ENCODE results near the gene DNAJA3.

DNAJA3 gene

DNA sequence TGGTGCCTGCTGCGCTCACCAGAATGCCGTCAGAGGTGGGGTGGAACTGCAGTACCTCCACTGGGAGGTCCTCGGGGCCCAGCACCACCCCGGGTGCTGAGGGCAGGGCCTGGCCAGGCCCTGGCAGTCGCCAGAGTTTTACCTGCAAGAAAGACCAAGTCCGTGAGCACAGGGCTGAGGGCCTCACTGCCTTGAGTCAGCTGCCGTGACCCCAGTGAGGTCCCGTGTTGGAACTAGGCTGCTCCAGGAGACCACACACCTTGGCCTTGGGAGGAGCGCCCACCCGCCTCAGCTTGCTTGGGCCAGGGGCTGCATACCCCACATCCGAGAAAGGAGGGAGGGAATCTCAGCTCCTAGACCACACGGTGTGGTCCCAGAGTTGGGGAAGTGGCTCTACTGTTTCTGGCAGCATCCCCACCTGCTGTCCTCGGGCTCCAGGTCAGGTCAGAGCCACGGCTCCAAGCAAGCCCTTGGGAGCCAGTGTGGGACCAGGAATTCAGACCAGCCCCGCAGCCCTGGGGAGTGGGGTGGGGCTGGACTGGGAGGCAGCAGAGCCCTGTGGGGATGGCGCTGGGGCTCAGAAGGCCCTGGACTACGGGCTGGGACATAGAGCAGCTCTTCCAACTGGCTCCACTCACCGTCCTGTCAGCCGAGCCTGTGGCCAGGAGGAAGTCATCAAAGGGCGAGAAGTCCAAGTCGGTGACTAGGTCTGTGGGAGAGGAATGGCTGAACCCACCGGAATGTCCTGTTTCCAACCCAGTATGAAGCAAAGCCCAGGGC is 17.9 kb upstream of the DNAJA3 start:
- no peak for DNase-seq

DNA sequence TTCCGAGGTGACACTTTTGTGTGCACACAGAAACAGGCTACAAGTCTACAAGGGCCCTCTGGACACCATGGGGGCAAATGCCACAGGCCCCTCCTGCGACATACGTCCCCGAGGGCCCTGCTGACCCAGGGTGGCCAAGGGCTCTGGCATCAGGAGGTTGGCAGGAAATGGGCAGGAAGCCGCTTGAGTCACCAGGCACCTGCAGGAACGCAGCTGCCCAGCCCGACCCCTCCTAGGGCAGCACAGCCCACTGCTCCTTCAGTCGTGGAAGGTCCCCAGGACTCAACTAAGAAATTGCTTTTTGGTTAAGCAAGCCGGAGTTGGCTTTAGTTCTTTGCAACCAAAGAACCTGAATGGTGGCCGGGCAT is 17.4 kb upstream of the DNAJA3 start:
- DNase-seq: no peak

DNA sequence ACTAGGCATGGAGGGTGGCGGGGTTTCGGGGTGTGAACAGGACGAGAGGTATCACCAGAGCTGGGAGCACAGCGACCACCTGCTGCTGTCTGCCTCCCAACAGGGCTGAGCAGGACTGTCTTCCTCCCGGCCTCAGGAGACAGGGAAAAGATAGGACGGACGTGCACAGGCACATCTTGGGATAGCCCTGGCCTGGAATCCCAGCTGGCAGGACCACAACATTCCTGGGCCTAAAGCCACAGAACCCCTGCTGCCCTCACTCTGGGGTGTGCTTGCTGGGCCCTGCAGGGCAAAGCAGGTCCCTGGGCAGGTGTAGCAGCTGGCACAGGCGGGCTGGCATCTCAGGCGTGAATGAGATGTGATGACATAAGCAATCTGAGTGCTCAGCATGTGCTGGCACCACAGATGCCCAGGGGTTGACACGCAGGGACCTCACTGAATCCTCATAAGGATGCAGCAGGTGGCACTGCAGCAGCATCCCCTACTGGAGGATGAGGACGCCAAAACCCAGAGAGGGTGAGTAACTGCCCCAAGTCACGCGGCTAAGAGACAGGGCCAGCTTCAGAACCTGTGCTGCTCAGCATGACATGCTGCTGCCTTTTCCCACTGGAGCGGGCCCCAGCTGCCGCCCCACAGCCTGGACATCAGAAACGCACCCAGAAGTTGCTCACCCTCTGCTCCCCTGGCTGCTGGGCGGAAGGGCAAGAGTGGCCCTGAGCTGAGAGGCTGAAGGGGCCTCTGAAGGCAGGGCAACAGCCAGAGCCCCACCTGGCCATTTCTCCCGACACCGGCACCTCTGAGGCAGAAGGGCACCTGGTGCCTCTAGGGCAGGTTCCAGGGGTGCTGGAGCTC is 16.4 kb upstream of the DNAJA3 start:
- no peak for DNase-seq

DNA sequence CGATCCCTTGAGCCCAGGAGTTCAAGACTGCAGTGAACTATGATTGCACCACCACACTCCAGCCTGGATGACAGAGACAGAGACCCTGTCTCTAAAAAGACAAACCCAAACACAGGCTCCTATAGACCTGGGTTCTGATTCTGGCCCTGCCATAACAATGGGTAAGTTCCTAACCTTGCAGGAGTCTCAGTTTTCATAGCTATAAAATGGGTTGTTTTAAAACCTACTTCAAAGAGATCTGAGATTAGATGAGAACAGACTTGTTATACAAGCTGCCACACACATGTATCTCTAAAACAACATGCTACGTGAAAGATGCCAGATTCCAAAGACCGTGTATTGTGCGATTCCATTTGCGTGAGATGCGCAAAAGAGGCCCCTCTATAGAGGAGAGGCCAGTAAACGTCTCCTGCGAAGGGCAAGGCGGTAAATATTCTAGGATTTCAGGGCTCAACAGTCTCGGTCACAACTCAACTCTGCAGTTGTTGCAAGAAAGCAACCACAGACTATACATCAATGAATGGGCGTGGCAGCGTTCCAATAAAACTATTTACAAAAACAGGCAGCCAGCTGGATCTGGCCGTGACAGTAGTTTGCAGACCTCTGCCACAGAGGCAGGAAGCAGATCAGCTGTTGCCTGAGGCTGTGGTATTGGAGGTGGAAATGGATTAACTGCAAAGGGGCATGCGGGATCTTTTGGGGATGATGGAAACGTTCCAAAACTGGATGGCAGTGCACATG is 15.2 kb upstream of the DNAJA3 start:
- DNase-seq: peak; percentile 69

DNA sequence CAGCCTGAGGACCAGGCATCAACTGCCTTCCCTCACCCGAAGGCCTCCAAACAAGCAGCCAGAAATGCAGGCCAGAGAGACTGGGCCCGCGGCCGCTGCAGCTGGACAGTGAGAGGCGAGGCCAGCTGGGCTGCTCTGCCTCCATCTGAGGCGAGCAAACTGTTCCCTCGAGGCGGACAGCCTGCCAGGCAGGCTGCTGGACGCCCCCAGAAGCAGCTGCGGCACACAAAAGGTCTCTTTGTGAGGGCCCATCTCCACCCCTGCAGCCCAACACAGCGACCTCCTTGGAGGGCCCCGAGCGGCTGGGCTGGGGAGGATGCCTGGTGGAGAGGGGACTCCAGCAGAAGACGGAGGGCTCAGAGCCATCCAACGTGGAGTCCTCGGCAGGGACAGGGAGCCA is 14.0 kb upstream of the DNAJA3 start:
- peak; percentile 64 for DNase-seq

DNA sequence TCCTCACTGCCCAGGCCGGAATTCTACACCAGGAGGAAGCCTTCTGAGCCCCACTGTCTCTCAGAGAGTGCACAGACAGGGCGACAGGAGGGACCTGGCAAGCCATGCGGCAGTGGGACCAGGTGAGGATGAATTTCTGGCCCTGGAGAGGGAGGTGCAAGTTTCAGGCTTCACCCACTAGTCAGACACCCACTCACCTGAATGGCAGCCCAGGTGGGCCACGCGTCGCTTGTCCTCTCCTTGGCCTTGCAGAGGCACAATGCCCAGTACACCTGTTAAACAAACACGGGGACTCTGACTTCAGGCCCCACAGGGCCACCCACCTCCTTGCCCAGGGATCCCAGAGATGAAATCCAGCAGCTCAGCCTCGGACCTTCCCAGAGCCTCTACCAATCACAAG is 13.5 kb upstream of the DNAJA3 start:
- no peak for DNase-seq

DNA sequence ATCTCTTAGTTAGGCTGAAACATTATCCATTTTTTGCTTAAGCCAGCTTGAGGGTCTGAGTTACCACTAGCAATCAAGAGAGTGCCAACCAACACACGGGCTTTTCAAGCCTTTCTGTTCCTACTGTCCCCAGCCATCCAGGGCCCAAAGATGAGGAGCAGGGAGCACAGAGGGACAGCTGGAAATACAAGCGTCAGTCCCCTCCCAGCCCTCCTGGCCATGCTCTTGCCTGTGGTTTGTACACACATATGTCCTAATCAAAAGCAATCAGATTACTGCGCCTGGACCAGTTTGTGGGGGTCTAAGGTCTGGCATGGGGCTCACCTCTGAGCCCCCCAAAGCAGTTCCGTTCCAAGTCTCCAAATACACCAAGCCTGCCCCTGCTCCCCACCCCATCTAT is 12.8 kb upstream of the DNAJA3 start:
- DNase-seq: no peak

DNA sequence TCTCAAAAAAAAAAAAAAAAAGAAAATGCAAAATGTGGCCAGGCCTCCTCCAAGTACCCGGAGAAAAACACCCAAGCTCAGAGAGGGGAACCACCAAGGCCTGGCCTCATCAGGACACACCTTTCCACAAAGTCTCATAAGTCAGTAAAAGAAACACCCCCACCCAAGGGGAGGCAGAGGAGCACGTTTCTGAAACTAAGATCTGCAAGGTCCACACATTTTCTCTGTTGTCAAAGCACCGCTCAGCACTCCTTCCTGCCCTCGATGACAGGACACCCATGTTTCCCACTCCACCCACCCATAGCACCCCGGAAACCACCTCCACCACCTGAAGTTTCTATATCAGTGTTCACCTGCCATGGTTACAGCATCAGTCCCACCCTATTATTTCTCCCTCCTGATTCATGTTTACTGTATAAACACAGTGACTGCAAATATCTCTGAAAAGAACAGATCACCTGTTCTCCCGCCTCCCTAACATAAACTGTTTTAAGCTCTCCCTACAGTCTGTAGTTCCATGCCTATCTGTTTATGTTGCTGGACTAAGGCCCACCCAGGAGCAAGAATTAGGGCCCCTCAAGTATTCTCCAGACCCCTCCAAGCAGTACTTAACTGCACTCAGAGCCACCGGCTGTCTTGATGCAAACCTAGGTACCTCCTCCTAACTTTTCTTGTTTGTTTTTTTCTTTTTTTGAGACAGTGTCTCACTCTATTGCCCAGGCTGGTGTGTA is 11.3 kb upstream of the DNAJA3 start:
- DNase-seq: no peak

DNA sequence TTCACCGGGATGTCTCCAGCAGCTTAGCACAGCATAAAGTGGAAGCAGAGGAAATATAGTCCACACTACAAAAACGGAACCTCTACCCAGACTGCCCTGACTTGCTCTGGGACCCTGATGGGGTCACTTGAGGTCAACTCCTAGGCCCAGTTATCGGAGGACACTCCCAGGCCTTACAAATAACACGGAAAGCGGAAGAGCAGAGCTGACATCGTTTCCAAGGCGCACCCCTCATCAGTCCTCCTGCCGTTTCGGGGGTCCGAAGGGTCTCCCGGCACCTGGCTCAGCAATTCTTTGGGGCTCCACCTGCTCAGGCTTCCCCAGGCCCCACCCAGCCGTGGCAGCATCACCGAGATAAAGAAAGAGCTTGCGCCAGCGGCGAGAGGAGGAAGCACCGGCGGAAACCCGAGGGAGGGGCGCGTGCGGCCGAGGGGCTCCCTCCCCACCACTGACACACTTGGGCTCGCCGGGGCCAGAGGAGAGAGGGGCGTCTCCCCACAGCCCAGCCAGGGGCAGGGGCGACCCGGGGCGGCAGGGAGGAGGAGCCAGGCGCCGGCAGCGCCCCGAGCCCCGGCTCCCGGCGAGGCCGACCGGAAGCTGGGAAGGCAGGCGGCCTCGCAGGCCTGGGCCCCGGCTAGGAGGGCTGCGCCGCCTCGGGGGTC is 10.0 kb upstream of the DNAJA3 start:
- peak; percentile 60 for DNase-seq

DNA sequence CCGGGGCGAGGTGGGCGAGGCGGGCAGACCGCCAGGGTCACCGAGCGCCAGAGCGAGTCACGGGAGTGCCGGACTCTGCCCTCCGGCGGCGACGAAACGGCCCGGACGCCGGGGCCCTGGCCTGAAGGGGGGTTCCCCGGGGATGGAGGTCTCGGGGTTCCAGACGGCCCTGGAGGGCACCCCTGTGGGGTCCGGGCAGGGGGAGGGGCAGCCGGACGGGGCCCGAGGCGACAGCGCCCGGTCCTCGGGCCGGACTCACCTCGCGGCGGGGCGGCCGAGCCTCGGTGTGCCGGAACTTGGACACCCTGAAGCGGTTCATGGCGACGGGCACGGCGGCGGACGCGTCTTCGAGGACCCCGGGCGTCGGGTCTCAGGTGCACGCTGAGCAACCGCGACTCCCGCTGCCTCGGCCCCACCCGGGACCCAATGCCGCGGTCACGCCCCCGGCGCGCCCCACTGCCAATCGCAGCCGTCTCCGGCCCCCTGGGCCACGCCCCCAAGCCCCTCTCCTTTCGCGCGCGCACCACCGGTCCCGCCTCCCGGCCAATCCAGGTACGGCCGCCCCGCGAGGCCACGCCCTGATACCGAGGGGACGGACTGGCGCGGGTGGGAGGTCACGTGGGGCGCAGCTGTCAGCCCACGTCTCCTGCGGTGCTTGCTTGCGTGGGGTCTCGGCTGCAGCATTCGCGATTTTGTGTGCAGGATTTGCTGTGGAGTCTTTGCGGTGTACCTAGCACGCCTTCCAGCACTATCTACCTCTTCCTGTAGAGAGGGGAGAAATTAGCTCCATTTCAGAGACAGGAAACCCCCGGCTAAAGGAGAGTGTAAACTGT is 9.3 kb upstream of the DNAJA3 start, which contains the start of gene CORO7:
Gene CORO7, minus strand, starts transcription at position 397 of the 833 bp plus-strand sequence. Its CDS starts 78 bp downstream, at position 319.
- DNase-seq: peak; percentile 96

DNA sequence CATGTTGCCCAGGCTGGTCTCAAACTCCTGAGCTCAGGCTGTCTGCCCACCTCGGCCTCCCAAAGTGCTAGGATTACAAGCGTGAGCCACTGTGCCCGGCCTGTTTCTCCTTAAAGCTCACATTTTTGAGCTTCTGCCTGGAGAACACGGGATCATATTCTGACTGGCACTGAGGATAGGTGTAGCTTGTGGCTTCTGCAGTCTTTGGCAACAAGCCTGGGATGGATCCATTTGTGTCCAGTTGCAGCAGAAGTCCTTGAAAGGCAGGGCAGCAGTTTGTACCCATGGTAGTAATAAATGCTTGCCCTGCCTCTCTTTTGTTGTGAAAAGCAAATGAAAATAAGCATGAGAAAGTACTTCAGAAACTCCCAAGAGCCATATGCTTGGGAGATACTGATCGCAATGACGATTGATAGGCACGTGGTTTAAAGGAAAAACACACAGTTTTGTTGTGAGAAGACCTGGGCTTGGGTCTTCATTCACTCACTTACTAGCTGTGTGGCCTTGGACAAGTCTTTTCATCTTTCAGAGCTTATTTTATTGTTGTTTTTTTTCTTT is 6.2 kb upstream of the DNAJA3 start:
- no peak for DNase-seq

DNA sequence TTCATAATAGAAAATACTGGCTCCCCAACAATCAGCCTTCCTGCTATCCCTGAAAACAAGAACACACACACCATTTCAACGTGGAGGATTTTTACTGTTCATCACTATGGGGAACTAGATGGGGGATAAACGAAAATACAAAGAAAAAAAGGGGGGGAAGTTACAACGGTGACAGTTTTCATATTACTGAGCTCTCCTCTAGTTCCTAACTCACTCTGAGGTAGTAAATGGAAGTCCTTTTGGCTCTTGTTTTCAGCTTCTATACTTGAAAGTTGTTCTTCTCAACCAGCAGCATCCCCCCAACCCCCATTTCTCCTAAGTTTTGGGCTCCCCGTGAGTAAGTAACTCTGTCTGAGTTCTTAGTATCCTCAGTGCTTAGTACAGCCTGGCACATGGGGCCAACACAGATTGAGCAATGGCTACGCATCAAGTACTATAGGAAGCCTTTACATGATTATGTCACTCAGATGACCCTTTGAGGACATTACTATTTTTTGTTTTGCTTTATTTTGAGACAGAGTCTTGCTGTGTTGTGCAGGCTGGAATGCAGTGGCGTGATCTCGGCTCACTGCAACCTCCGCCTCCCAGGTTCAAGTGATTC is 5.1 kb upstream of the DNAJA3 start:
- DNase-seq: no peak

DNA sequence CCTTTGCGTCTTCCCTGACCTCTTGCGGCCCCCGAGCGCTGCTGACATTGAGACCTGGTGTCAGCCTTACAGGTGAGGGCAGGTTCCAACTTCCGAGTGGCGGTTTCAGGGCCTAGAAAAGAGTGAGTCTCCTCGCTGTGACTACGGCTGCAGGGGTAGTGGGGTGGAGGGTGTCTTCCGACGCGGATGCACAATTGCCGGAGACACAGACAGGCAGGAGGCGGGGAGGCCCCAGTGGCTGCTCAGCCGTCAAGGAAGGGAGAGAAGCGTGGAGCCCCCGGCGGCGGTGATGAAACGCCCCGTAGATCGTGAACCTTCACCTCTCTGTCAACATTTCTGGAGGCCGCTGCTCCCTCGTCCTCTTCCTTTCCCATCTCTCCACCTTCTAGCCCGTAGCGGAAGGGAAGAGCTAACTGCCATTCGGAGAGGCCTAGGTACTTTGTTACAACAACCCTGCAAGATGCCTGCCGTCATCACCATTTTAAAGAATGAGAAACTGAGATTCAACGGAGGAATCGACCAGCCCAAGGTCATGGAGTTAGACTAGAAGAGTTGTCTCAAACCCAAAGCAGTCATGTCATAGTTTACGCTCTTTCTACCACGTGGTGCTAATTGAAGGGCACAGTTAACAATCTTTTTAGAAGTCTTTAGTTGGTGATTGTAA is 485 bp downstream of the DNAJA3 start:
- no peak for DNase-seq

DNA sequence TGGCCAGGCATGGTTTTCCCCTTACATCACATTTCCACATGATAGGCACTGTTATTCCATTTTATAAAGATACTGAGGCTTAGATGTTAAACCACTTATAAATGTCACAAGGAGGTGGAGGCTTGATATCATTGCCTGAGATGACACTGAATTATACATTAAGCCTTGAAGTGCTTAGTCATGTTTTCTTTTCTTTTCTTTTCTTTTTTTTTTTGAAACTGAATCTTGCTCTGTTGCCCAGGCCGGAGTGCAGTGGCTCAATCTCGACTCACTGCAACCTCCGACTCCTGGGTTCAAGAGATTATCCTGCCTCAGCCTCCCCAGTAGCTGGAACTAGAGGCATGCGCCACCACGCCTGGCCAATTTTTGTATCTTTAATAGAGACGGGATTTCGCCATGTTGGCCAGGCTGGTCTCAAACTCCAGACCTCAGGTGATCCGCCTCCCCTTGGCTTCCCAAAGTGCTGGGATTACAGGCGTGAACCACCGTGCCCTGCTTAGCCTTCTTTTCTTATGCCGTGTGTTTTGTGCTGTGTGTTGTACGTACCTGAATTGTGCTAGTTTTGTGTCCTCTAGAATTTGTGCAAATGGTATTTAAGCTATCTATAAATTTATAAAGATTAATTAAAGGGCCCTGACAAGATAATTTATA is 1.2 kb downstream of the DNAJA3 start:
- DNase-seq: no peak

DNA sequence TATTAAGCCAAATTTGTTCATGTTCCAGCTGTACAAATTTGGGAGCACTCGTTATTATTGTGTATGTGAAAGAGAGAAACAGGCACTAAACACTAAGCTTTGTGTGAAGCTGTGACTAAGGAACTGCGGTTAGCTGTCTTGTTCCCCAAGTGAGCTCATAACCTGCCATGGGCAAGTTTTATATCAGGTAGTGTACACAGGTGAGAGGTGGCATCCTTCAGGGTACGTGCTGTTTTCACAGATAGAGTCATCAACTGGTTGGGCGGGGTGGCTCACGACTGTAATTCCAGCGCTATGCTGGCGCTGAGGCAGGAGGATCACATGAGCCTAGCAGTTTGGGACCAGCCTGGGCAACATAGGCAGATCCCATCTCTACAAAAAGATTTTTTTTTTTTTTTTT is 2.8 kb downstream of the DNAJA3 start:
- no peak for DNase-seq

DNA sequence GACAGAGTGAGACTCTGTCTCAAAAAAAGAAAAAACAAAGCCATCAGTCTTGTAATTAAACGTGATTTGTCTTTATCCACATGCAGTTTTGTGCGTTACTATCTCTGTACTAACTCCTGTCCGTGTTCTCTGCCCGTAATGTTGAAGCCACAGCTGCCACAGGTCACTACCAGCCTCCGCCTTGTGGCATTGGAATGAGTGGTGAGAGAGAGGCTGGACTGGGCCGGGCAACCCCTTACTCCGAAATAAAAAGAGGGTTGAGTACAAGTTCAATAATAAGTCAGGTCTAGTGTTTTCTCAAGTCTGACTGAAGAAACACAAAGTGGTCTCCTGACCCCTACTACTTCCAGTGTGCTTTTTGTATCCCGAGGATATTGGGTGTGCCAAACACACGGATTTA is 5.4 kb downstream of the DNAJA3 start:
- DNase-seq: no peak

DNA sequence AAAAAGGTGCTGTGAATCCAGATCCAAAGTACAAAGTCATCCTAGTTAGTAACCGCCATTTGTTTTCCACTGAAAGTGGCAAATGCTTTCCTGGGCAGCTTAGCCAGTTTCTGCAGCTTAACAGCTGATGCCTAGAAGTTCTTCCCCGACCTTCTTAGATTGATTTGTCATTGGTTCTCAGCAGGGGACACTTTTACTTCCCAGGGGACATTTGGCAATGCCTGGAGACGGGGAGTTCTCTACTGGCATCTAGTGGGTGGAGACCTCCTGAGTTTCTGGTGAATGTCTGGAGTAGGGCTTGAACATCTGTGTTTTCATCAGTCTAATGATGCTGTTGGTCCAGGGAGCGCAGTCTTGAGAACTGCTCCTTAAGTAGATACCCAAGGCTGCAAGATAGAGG is 7.6 kb downstream of the DNAJA3 start:
- DNase-seq: no peak

DNA sequence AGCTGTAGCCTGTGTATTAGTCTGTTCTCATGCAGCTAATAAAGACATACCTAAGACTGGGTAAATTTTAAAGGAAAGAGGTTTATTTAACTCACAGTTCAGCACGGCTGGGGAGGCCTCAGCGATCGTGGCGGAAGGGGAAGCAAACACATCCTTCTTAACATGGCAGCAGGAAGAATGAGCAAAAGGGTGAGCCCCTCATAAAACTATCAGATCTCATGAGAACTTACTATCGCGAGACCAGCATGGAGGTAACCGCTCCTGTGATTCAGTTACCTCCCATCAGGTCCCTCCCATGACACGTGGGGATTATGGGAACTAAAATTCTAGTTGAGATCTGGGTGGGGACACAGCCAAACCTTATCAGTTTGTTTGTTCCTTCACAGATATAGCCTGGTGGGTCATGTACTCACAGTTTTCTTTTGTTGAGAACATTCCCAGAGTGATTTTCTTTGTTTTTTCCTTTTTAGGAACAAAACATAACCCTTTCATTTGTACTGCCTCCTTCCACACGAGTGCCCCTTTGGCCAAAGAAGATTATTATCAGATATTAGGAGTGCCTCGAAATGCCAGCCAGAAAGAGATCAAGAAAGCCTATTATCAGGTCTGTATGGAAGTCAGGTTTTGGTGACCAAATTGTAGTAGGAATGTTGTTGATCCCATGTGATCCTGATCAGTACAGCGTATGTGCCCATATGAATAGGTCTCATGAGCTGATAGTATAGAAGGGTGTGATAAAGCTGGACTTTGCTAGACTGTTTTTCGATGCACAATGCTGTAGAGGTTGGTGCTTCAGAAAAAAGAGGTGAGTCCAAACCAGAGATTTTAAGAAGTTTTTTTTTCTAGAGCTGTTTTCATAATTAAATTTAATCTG is 8.5 kb downstream of the DNAJA3 start:
- DNase-seq: no peak

Data from eye (tissue), 1 donor.